Stimulated activated CD8-positive, alpha-beta memory T cell treated with anti-CD3 and anti-CD28 coated beads, Interleukin-7, amount 100 ng/mL, for 24 hours (primary cell): Measurements from ENCODE around the gene SLC12A7.

ENCODE experiments used
- DNase-seq: peaks from one replicate; pipeline ENCODE4 v3.0.0-alpha.2; 2020; ENCODE audit warnings: low read depth

The SLC12A7 gene

GRCh38 chr5:1050423-1051365, 61.2 kb downstream of the SLC12A7 start:
- DNase-seq: no peak

- DNase-seq: no peak
Observed at GRCh38 chr5:1048861-1049838, 62.7 kb downstream of the SLC12A7 start.

- DNase-seq: no peak
Observed at GRCh38 chr5:1048162-1048721, 63.6 kb downstream of the SLC12A7 start.

GRCh38 chr5:1047332-1047965, 64.4 kb downstream of the SLC12A7 start:
- DNase-seq: no peak

GRCh38 chr5:1045960-1046560, 65.8 kb downstream of the SLC12A7 start:
- DNase-seq: no peak

- DNase-seq: no peak
Observed at GRCh38 chr5:1044117-1044516, 67.7 kb downstream of the SLC12A7 start.

- DNase-seq: no peak
Observed at GRCh38 chr5:1043327-1043726, 68.5 kb downstream of the SLC12A7 start.

GRCh38 chr5:1042626-1043025, 69.2 kb downstream of the SLC12A7 start:
- no peak for DNase-seq

- DNase-seq: no peak
Observed at GRCh38 chr5:1041225-1042143, 70.4 kb downstream of the SLC12A7 start.

GRCh38 chr5:1040571-1040970, 71.3 kb downstream of the SLC12A7 start:
- DNase-seq: no peak

- DNase-seq: no peak
Observed at GRCh38 chr5:1039706-1040260, 72.1 kb downstream of the SLC12A7 start.

- DNase-seq: no peak
Observed at GRCh38 chr5:1039210-1039548, 72.7 kb downstream of the SLC12A7 start.

GRCh38 chr5:1038417-1039209, 73.2 kb downstream of the SLC12A7 start:
- DNase-seq: no peak

- no peak for DNase-seq
Observed at GRCh38 chr5:1037671-1038416, 74.0 kb downstream of the SLC12A7 start.

- DNase-seq: no peak
Observed at GRCh38 chr5:1037123-1037670, 74.7 kb downstream of the SLC12A7 start.

- no peak for DNase-seq
Observed at GRCh38 chr5:1036504-1037122, 75.2 kb downstream of the SLC12A7 start.
